ENCODE measurements around the gene C5orf15.
A peak's percentile ranks its signal among the peaks of the same experiment; 100 is the strongest.

The C5orf15 gene

GRCh38 chr5:133970325-133970909, 2.0 kb upstream of the C5orf15 start:
- no peak for DNase-seq (ENCODE audit: low spot score)
- in situ Hi-C loops (cut with MboI; ENCODE audit: low pct_unique_long_range_greater_than_20kb, low sequenced_read_pairs, unreplicated experiment), result no loop called here
- no peak for TF ChIP-seq CTCF (IDR thresholded peaks at IDR 0.05; ENCODE audit: extremely low read depth, insufficient read depth, missing control alignments)

GRCh38 chr5:133969654-133970324, 1.4 kb upstream of the C5orf15 start:
- in situ Hi-C loops (cut with MboI; ENCODE audit: low pct_unique_long_range_greater_than_20kb, low sequenced_read_pairs, unreplicated experiment), result no loop called here
- DNase-seq (ENCODE audit: low spot score), result peak; percentile 43
- no peak for TF ChIP-seq CTCF (IDR thresholded peaks at IDR 0.05; ENCODE audit: extremely low read depth, insufficient read depth, missing control alignments)

GRCh38 chr5:133967698-133968203, 674 bp downstream of the C5orf15 start:
- in situ Hi-C loops (cut with MboI; ENCODE audit: low pct_unique_long_range_greater_than_20kb, low sequenced_read_pairs, unreplicated experiment), result no loop called here
- no peak for TF ChIP-seq CTCF (IDR thresholded peaks at IDR 0.05; ENCODE audit: extremely low read depth, insufficient read depth, missing control alignments)
- DNase-seq (ENCODE audit: low spot score), result no peak

GRCh38 chr5:133967124-133967523, 1.3 kb downstream of the C5orf15 start:
- in situ Hi-C loops (cut with MboI; ENCODE audit: low pct_unique_long_range_greater_than_20kb, low sequenced_read_pairs, unreplicated experiment), result no loop called here
- no peak for DNase-seq (ENCODE audit: low spot score)
- TF ChIP-seq CTCF (IDR thresholded peaks at IDR 0.05; ENCODE audit: extremely low read depth, insufficient read depth, missing control alignments), result no peak

GRCh38 chr5:133966090-133966489, 2.3 kb downstream of the C5orf15 start:
- in situ Hi-C loops (cut with MboI; ENCODE audit: low pct_unique_long_range_greater_than_20kb, low sequenced_read_pairs, unreplicated experiment), result no loop called here
- TF ChIP-seq CTCF (IDR thresholded peaks at IDR 0.05; ENCODE audit: extremely low read depth, insufficient read depth, missing control alignments), result no peak
- no peak for DNase-seq (ENCODE audit: low spot score)

- in situ Hi-C loops (cut with MboI; ENCODE audit: low pct_unique_long_range_greater_than_20kb, low sequenced_read_pairs, unreplicated experiment), result no loop called here
- no peak for TF ChIP-seq CTCF (IDR thresholded peaks at IDR 0.05; ENCODE audit: extremely low read depth, insufficient read depth, missing control alignments)
- no peak for DNase-seq (ENCODE audit: low spot score)
Measured at GRCh38 chr5:133963493-133964128, 4.8 kb downstream of the C5orf15 start.

All from GM13977 (cell line).